H9 (cell line): ENCODE data around the gene ZNF764. TPM values are rescaled to one million over a fixed set of nuclear protein-coding genes. Genes with fewer than 3 reads are reported as not detected.

Experiments used
- DNase-seq: peaks from one replicate; pipeline ENCODE4 v3.0.0-alpha.2; 2017
- H2AFZ ChIP-seq: one replicate; pipeline ENCODE4 v1.6.1; 2013; ENCODE audit warnings: mild to moderate bottlenecking, low read length, control low read depth, moderate library complexity
- H2AK5ac ChIP-seq: 2 replicates; pipeline ENCODE4 v1.6.1; 2013; ENCODE audit warnings: low read length, control low read depth, mixed read lengths; ENCODE audit not compliant: insufficient read length
- H2BK120ac ChIP-seq: one replicate; pipeline ENCODE4 v1.6.1; 2013; ENCODE audit warnings: low read depth, mild to moderate bottlenecking, low read length, control low read depth, inconsistent platforms; ENCODE audit not compliant: poor library complexity, severe bottlenecking
- H2BK12ac ChIP-seq: 2 replicates; pipeline ENCODE4 v1.6.1; 2013; ENCODE audit warnings: low read length, control low read depth, mixed read lengths, low read depth; ENCODE audit not compliant: insufficient read length
- H2BK15ac ChIP-seq: 2 replicates; pipeline ENCODE4 v1.6.1; 2013; ENCODE audit warnings: low read depth, low read length, control low read depth
- H2BK20ac ChIP-seq: one replicate; pipeline ENCODE4 v1.6.1; 2013; ENCODE audit warnings: low read depth, mild to moderate bottlenecking, low read length, control low read depth, inconsistent platforms; ENCODE audit not compliant: poor library complexity, severe bottlenecking
- H2BK5ac ChIP-seq: 2 replicates; pipeline ENCODE4 v1.6.1; 2013; ENCODE audit warnings: low read length, control low read depth, mixed read lengths; ENCODE audit not compliant: insufficient read length
- H3K14ac ChIP-seq: 2 replicates; pipeline ENCODE4 v1.6.1; 2013; ENCODE audit warnings: low read length, control low read depth; ENCODE audit not compliant: insufficient read depth
- H3K18ac ChIP-seq: 2 replicates; pipeline ENCODE4 v1.6.1; 2013; ENCODE audit warnings: low read depth, mild to moderate bottlenecking, mixed read lengths, low read length, control low read depth; ENCODE audit not compliant: insufficient read length
- H3K23ac ChIP-seq: 2 replicates; pipeline ENCODE4 v1.6.1; 2013; ENCODE audit warnings: low read length, control low read depth, mixed read lengths, low read depth; ENCODE audit not compliant: insufficient read length
- H3K23me2 ChIP-seq: 2 replicates; pipeline ENCODE4 v1.6.1; 2013; ENCODE audit warnings: low read depth, mild to moderate bottlenecking, mixed read lengths, low read length, control low read depth; ENCODE audit not compliant: insufficient read length, poor library complexity, severe bottlenecking
- H3K27ac ChIP-seq: 2 replicates; pipeline ENCODE4 v1.5.1; 2013; ENCODE audit warnings: low read length, control low read depth, mixed read lengths, low read depth; ENCODE audit not compliant: insufficient read length
- H3K27me3 ChIP-seq: 2 replicates; pipeline ENCODE4 v1.6.1; 2013; ENCODE audit warnings: low read length, control low read depth, inconsistent platforms; ENCODE audit not compliant: insufficient read depth
- H3K4ac ChIP-seq: 2 replicates; pipeline ENCODE4 v1.6.1; 2013; ENCODE audit warnings: low read depth, mild to moderate bottlenecking, control low read depth, inconsistent platforms, low read length, moderate library complexity
- H3K4me1 ChIP-seq: 2 replicates; pipeline ENCODE4 v1.6.1; 2013; ENCODE audit warnings: low read length, control low read depth, inconsistent platforms; ENCODE audit not compliant: insufficient read depth
- H3K4me2 ChIP-seq: 2 replicates; pipeline ENCODE4 v1.6.1; 2013; ENCODE audit warnings: low read length, control low read depth, mixed read lengths; ENCODE audit not compliant: insufficient read length, insufficient read depth
- H3K56ac ChIP-seq: 2 replicates; pipeline ENCODE4 v1.6.1; 2013; ENCODE audit warnings: low read depth, mild to moderate bottlenecking, mixed read lengths, low read length, control low read depth; ENCODE audit not compliant: insufficient read length
- H3K79me1 ChIP-seq: 2 replicates; pipeline ENCODE4 v1.6.1; 2013; ENCODE audit warnings: low read depth, mild to moderate bottlenecking, moderate library complexity, low read length, control low read depth, inconsistent platforms; ENCODE audit not compliant: insufficient read depth, poor library complexity, severe bottlenecking
- H3K79me2 ChIP-seq: 2 replicates; pipeline ENCODE4 v1.6.1; 2013; ENCODE audit warnings: low read length, control low read depth, inconsistent platforms; ENCODE audit not compliant: insufficient read depth
- H3K9ac ChIP-seq: 2 replicates; pipeline ENCODE4 v1.6.1; 2013; ENCODE audit warnings: low read length, control low read depth, mixed read lengths; ENCODE audit not compliant: insufficient read length; ENCODE audit errors: extremely low read depth
- H3K9me3 ChIP-seq: one replicate; pipeline ENCODE4 v1.6.1; 2013; ENCODE audit warnings: low read depth, low read length, inconsistent platforms; ENCODE audit not compliant: control insufficient read depth
- H3T11ph ChIP-seq: one replicate; pipeline ENCODE4 v1.6.1; 2013; ENCODE audit warnings: mild to moderate bottlenecking, low read length, control low read depth, inconsistent platforms
- H4K20me1 ChIP-seq: one replicate; pipeline ENCODE4 v1.6.1; 2013; ENCODE audit not compliant: control insufficient read depth, insufficient read length, insufficient read depth
- H4K5ac ChIP-seq: 2 replicates; pipeline ENCODE4 v1.6.1; 2013; ENCODE audit warnings: low read depth, mild to moderate bottlenecking, mixed read lengths, low read length, control low read depth; ENCODE audit not compliant: insufficient read length
- H4K8ac ChIP-seq: replicated peaks from 2 replicates; pipeline ENCODE4 v1.6.1; 2013; ENCODE audit warnings: low read length, control low read depth, mixed read lengths, low read depth; ENCODE audit not compliant: insufficient read length
- H4K91ac ChIP-seq: 2 replicates; pipeline ENCODE4 v1.6.1; 2013; ENCODE audit warnings: low read depth, mild to moderate bottlenecking, moderate library complexity, mixed read lengths, low read length, control low read depth; ENCODE audit not compliant: insufficient read length
- H3K27ac Mint-ChIP-seq, 3 experiments: 2 replicates in 2 of 3; 3 replicates in 1 of 3; pipeline ENCODE4 v1.8.0; 2020 to 2021; ENCODE audit warnings: mixed read lengths in 3 of 3, mild to moderate bottlenecking in 1 of 3, moderate library complexity in 1 of 3
- H3K27me3 Mint-ChIP-seq: 2 replicates; pipeline ENCODE4 v1.8.0; 2021; ENCODE audit warnings: low read depth, mild to moderate bottlenecking, moderate library complexity, mixed read lengths
- H3K36me3 Mint-ChIP-seq, 3 experiments: 2 replicates in 2 of 3; 3 replicates in 1 of 3; pipeline ENCODE4 v1.8.0; 2020 to 2021; ENCODE audit warnings: low read depth in 3 of 3, mixed read lengths in 3 of 3; ENCODE audit not compliant: insufficient read depth in 1 of 3
- H3K4me1 Mint-ChIP-seq, 2 experiments: 2 replicates each; pipeline ENCODE4 v1.8.0; 2020; ENCODE audit warnings: mixed read lengths in 2 of 2
- H3K4me3 Mint-ChIP-seq, 2 experiments: 2 replicates in 1 of 2; 3 replicates in 1 of 2; pipeline ENCODE4 v1.8.0; 2020 to 2021; ENCODE audit warnings: mild to moderate bottlenecking in 2 of 2, mixed read lengths in 2 of 2, moderate library complexity in 1 of 2
- H3K9me3 Mint-ChIP-seq, 2 experiments: 2 replicates in 1 of 2; 3 replicates in 1 of 2; pipeline ENCODE4 v1.8.0; 2020; ENCODE audit warnings: mild to moderate bottlenecking in 2 of 2, mixed read lengths in 2 of 2, moderate library complexity in 1 of 2
- CTCF ChIP-seq: fragments of 200-600 bp; sonication (generic); conservative IDR thresholded peaks from 3 replicates; pipeline ENCODE4 v1.8.0; 2021; ENCODE audit warnings: antibody characterized with exemption, mild to moderate bottlenecking
- WGBS: extraction: QIAGEN DNeasy Blood & Tissue Kit; methylation state at CpG from one replicate; pipeline ENCODE4 v1.1.7; 2013; ENCODE audit warnings: missing lambda C conversion rate, low lambda C conversion rate, mixed read lengths; ENCODE audit not compliant: insufficient read length; ENCODE audit errors: extremely low coverage; 5-methylcytosine and 5-hydroxymethylcytosine counted together
- total RNA-seq: library from RNA; stranded (reverse); gene quantifications from 2 replicates; pipeline ENCODE4 v1.2.1, GENCODE V29; 2021

The ZNF764 gene
- total RNA-seq, 1 experiment from 2014 or later: 11.4 TPM

DNA sequence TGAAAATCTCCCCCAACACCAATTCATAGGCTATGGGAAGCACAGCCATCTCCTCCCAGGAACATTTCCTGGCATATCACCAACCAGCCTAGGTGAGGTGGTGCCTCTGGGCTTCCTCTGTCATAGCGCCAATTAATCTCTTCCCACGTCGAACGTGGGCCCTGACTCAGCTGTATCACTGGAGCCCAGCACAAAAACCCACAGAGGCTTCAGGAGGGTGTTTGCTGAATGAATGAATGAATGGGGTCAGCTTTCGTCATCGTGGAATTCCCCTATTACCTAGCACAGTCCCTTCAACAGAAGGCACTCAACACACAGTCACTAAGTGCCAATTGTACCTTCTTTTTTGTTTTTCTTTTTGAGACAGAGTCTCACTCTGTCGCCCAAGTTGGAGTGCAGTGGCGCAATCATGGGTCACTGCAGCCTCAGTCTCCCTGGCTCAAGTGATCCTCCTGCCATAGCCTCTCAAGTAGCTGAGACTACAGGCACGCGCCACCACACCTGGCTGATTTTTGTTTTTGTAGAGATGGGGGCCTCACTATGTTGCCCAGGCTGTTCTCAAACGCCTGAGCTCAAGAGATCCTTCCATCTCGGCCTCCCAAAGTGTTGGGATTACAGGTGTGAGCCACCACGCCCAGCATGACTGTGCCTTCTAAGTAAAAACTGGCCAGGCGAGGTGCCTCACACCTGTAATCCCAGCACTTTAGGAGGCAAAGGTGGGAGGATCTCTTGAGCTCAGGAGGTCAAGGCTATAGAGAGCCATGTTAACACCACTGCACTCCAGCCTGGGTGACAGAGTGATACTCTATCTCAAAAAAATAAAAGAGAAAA lies 9.2 kb upstream of the ZNF764 start:
- DNase-seq: no peak
- H3K9ac ChIP-seq: no peak overlapping the region
- no peak overlapping the region for H3K27ac Mint-ChIP-seq

More for the DNA sequence above, 9.2 kb upstream of the ZNF764 start:
- H3K9me3 Mint-ChIP-seq: no peaks in the 10 kb centered on the region
- no CpG with 5 or more reads among the region's 14 CpGs for WGBS
- H3K4me1 ChIP-seq: no peaks in the 10 kb centered on the region; the same call in 1 of the 2 replicates
- no peak overlapping the region for H3K4me2 ChIP-seq
- H2AFZ ChIP-seq: no peak overlapping the region
- H3K4me3 Mint-ChIP-seq: no peak overlapping the region
- no peaks in the 10 kb centered on the region for H4K20me1 ChIP-seq
- peaks cover 13 to 21% of the 10 kb centered on the region in 2 experiments for H3K4me1 Mint-ChIP-seq
- H2BK15ac ChIP-seq: no peak overlapping the region
- no peak for TF ChIP-seq CTCF
- H3T11ph ChIP-seq: no peak overlapping the region
- peaks cover 15% of the 10 kb centered on the region for H3K23me2 ChIP-seq
- no peak overlapping the region for H3K4ac ChIP-seq
- no peak overlapping the region for H3K23ac ChIP-seq
- no peaks in the 10 kb centered on the region for H3K79me1 ChIP-seq
- no peak overlapping the region for H4K5ac ChIP-seq
- H4K91ac ChIP-seq: no peak overlapping the region
- H2BK20ac ChIP-seq: no peak overlapping the region
- H2BK120ac ChIP-seq: no peak overlapping the region
- H2BK12ac ChIP-seq: no peak overlapping the region
- no peaks in the 10 kb centered on the region for H3K79me2 ChIP-seq
- no peak overlapping the region for H3K14ac ChIP-seq
- H3K27me3 Mint-ChIP-seq: peaks cover 12% of the 10 kb centered on the region
- no peak overlapping the region for H2BK5ac ChIP-seq
- no peaks in the 10 kb centered on the region for H3K36me3 Mint-ChIP-seq
- H3K9me3 ChIP-seq: no peaks in the 10 kb centered on the region
- no peak overlapping the region for H3K56ac ChIP-seq
- no peaks in the 10 kb centered on the region for H3K27me3 ChIP-seq
- H4K8ac ChIP-seq: no peak overlapping the region
- no peak overlapping the region for H2AK5ac ChIP-seq
- H3K27ac ChIP-seq: no peak overlapping the region
- no peak overlapping the region for H3K18ac ChIP-seq
